HG03354 (cell line): ENCODE measurements around the gene HRK.

Experiments
- ATAC-seq: cut with Tn5 transposase; IDR thresholded peaks from one replicate; pipeline ENCODE4 v1.9.1; 2021; ENCODE audit warnings: mild to moderate bottlenecking; ENCODE audit not compliant: unreplicated experiment, poor library complexity, severe bottlenecking

HRK gene

DNA sequence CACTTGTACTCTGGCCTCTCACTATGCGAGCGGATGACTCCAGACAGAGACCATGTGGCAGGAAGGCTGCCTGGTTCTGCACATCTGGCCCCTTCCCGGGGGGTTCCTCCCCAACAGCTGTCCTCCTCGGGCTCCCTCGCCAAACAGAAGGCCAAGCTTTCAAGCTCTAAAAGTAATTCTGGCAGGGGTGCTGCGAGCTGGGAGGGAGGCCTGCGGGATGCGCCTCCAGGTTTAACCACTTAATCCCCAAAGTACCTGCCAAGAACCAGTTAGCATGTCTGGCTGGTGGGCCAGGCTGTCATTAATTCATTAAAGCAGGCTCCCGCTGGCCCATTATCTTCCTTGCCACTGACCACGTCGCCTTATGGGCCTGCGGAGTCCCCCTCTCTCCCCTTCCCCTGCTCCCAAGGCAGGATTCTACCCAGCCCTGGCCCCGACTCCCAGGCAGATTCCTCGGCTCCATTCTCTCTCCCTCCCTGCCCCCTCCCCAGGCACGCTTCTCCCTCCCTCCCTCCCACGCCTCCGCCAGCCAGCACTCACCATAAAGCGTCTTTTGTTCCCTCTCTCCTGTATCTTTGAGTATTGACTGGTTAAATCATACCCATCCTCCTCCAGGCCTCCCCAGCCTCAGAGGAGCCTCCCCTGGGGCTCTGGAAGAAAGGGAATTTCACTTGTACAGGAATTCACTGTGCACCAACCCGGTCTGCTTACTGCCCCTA is 4.9 kb downstream of the HRK start:
- ATAC-seq: no peak

DNA sequence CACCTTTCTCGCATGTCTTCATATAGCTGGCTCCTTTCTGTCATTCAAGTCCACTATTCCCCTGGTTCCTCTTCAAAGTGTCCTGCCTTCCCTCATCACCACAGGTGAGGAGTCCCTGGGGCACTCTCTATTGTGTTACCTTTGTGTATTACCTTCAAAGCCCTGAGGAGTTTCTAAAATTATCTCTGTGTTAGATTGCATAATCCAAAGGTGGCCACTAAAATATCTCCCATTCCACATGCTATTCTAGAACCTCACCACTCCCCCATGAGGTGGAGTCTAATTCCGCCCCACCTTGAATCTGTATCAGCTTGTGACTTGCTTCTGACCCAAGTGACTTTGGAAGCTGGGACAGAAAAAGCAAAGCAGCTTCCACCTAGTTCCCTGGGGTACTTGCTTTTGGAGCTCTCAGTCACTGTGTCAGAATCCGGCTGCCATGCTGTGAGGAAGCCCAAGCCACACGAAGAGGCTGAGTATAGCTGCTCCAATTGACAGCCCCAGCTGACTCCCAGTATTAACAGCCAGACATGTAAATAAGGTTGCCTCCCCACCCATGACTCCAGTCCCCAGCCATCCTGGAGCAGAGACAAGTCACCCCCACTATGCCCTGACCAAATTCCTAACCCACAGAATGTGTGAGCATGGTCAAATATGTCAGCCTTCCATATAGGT is 6.8 kb downstream of the HRK start:
- ATAC-seq: no peak

GRCh38 chr12:116870306-116870705 is 10.9 kb downstream of the HRK start:
- no peak for ATAC-seq

DNA sequence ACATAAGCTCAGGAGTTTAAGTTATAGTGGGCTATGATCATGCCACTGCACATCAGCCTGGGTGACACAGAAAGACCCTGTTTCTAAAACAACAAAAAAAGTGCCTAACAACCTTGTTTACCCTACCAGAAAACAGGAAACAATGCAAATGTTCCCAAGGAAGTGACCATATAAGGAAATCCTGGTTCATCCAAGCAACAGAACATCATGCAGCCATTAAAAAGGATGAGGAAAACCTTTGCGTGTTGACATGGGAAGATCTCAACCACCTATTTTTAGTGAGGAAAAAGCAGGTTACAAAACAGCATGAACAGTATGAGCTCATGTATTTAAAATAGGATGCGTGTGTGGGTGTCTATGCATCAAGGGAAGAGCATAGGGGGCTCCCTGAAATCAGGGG is 13.7 kb downstream of the HRK start:
- no peak for ATAC-seq

- ATAC-seq: no peak
Measured at GRCh38 chr12:116864371-116865160, 16.7 kb downstream of the HRK start.

DNA sequence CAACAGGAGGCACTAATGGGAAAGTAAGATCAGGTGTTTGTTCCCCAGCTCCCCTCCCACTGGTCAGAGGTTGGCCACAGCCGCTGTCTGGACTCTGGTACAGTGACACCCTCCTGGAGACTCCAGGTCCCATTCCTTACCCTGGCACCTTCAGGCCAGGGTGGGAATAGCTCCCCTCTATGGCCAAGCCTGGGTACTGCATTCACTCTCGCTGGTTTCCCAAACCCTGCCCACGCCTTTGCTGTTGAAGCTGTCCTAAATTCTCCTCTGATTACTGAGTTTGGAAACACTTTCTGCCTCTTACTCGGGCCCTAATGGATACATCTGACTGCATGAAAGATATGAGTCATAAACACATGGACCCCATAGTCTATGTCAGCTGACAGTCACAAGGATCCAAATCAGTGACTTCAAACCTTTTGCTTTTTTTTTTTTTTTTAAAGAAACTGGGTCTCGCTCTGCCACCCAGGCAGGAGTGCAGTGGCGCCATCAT is 17.9 kb downstream of the HRK start:
- no peak for ATAC-seq

- no peak for ATAC-seq
Measured at GRCh38 chr12:116862167-116862566, 19.1 kb downstream of the HRK start.

DNA sequence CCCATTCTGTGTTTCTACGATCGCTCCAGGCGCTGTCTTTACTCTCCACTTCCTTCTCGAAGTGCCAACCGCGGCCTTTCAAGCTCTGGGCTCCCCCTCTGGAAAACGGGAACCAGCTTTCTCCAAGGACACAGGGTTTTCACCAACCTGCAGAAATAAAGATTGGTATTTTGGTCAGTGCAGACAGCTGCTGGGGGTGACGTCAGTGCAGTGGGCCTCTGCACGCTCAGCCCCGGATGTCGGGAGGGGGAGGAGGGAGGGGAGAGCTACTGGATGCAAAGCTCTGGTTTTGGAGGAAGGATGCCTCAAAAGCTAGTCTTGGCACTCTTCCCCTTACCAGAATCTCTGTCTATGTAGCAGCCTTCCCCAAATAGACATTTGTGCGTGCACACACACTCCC is 19.9 kb downstream of the HRK start:
- ATAC-seq: peak; percentile 91

DNA sequence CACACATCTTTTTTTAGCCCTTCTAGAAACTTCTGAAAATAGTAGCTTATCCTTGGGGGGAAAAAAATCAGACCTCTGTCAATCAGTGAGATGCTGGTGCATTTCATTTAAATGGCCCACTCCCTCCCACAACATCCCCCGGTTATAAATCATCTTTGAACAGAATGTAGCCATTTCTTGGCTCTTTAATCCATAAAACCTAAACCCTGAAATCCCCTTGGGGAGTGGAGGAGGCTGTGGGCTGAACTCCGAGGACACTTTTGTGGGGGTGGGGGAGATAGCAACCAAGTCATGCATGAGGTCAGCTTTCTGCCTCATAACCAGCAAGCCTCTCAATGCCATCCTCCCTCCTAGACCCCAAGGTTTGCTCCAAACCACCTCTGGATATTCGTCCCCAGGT is 21.0 kb downstream of the HRK start:
- no peak for ATAC-seq

DNA sequence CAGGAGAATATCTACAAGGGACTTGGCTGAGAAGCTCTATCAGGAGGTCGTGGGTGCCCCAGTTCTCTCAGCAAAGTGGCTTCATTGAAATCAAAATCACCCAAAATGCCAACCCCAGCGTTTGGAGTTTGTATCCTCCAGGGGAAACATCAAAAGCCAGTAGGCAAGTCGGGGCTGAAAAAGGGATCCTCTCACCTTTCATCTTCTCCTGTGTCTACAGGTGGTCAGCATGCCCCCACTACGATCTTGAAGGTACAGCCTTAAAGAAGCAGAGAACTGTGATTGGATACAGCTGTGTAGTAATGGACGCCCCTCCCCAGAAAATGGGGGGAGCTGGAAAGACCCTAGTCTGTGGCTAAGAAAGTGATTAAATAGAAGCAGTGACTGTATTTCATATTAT is 22.2 kb downstream of the HRK start:
- no peak for ATAC-seq

DNA sequence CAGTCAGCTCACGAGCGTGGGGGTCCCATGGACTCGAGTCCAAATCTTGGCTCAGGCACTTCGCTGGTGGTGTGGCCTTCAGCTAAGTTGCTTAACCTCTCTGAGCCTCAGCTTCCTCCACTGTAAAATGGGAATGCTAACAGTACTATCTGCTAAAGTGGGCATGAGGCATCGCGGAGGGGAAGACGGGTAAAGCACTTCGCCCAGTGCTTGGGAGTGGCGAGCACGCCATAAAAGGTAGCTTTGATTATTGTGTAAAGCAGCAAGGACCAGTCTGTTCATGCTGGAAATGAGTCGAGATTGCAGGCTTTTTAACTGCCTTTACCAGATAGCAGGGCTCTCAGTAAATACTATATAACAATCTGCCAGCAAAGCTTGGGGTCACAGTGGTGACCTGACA is 24.5 kb downstream of the HRK start:
- ATAC-seq: no peak

- no peak for ATAC-seq
Measured at GRCh38 chr12:116855744-116856470, 25.3 kb downstream of the HRK start.

GRCh38 chr12:116853507-116853906 is 27.7 kb downstream of the HRK start:
- ATAC-seq: no peak

DNA sequence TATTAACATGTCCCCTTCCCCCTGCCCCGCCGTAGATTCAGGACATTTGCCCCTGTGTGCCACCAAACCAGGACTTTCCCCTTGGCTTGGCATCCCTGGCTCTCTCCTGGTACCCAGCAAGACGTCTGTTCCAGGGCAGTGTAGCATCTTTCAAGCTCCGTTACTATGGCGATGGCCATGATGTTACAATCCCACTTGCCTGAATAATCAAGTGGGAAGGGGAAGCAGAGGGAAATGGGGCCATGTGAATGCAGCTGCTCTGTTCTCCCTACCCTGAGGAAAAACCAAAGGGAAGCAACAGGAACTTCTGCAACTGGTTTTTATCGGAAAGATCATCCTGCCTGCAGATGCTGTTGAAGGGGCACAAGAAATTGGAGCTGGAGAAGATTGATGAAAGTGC is 28.9 kb downstream of the HRK start:
- ATAC-seq: no peak

GRCh38 chr12:116849216-116849615 is 32.0 kb downstream of the HRK start:
- no peak for ATAC-seq

DNA sequence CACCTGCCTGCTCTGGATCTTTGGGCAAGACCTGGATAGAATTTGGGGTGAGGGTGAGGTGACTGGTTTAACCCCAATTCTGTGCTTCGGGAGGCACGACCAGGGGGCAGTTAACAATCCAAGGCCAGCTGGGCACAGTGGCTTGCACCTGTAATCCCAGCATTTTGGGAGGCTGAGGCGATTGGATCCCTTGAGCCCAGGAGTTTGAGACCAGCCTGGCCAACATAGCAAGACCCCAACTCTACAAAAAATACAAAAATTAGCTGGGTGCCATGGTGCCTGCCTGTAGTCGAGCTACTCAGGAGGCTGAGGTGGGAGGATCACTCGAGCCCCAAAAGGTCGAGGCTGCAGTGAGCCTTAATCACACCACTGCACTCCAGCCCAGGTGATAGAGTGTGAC is 38.2 kb downstream of the HRK start:
- no peak for ATAC-seq

- no peak for ATAC-seq
Measured at GRCh38 chr12:116839287-116839830, 41.9 kb downstream of the HRK start.

- no peak for ATAC-seq
Measured at GRCh38 chr12:116838365-116838764, 42.9 kb downstream of the HRK start.

- ATAC-seq: no peak
Measured at GRCh38 chr12:116837097-116837496, 44.1 kb downstream of the HRK start.

GRCh38 chr12:116835484-116835883 is 45.8 kb downstream of the HRK start:
- ATAC-seq: no peak
